ENCODE measurements around the gene DNAH2.
A peak's percentile ranks its signal among the peaks of the same experiment; 100 is the strongest.

Gene DNAH2

GRCh38 chr17:7716901-7717755 is at the start of gene DNAH2:
Gene DNAH2 (plus strand): TSS chr17:7717744. CDS start chr17:7719735, 1,991 bp downstream.
- DNase-seq (ENCODE audit: low read depth in 3 of 3): peak in 1 of 3 experiments; percentile 55

DNA sequence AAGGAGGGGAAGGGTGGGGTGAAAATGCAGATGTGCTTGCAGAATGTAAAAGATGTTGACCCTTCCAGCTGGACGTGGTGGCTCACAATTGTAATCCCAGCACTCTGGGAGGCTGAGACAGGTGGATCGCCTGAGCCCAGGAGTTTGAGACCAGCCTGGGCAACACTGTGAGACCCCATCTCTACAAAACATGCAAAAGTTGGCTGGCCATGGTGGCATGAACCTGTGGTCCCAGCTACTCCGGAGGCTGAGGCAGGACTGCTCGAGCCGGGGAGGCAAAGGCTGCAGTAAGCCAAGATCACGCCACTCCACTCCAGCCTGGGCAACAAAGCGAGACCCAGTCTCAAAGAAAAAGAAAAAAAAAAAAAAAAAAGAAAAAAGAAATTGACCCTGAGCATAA is 49.1 kb upstream of the DNAH2 start:
- DNase-seq (ENCODE audit: low read depth in 3 of 3): no peak

DNA sequence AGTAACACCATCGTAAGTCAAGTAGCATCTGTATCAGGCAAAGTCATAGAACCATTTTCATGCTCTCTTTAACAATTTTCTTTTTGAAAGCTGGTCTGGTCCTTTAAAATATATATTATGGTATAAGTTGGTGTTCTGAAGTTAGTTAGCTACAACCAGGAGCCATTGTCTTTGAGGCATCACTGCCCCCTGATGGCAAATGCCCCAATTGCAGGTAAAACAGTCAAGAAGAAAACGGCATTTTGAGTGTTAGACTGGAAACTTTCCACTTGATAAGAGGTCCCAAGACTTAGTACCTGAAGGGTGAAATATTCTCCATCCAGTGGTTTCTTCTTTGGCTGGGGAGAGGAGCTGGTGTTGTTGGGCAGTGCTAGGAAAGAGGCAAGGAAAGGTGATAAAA is 44.3 kb upstream of the DNAH2 start:
- DNase-seq (ENCODE audit: low read depth in 3 of 3): peak in 1 of 3 experiments; percentile 49

- DNase-seq (ENCODE audit: low read depth in 3 of 3): no peak
Measured at GRCh38 chr17:7674934-7675333, 42.6 kb upstream of the DNAH2 start.

DNA sequence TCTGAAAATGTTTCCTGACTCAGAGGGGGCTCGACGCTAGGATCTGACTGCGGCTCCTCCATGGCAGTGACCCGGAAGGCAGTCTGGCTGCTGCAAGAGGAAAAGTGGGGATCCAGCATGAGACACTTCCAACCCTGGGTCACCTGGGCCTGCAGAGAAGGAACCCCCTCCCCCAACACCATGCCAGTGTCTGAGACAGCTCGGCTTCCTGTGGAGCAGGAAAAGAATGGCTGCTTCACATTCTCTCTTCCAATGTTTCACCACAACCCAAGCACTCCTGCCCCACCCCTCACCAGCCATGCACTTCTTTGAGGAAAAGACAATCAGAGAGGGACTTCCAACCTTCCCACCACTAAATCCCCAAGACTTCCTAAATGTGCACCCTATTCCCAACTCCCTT is 41.0 kb upstream of the DNAH2 start:
- DNase-seq (ENCODE audit: low read depth in 3 of 3): no peak

- DNase-seq (ENCODE audit: low read depth in 3 of 3): no peak
Measured at GRCh38 chr17:7677388-7678067, 40.0 kb upstream of the DNAH2 start.

DNA sequence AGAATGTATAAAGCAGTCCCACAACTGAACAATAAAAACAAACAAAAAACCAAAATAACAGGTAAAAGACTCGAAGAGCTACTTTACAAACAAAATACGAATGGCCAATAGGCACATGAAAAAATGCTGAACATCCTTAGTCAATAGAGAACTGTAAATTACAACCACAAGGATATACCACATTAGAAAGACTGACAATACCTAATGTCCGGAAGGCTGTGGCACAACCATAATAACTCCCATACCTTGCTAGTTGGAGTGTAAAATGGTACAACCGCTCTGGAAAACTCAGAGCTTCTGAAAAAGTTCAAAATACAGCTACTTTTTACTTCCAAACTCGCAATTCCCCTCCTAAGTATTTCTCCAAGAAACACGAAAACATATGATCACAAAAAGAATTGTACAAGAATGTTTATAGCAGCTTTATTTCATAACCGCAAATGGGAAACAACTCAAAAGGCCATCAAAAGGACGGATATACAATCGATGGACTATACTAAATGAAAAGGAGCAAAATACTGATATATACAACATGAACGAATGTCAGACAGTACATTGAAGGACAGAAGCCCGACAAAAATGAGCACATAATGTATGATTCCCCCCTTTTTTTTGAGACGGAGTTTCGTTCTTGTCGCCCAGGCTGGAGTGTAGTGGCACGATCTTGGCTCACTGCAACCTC is 32.6 kb upstream of the DNAH2 start:
- DNase-seq (ENCODE audit: low read depth in 3 of 3): no peak

DNA sequence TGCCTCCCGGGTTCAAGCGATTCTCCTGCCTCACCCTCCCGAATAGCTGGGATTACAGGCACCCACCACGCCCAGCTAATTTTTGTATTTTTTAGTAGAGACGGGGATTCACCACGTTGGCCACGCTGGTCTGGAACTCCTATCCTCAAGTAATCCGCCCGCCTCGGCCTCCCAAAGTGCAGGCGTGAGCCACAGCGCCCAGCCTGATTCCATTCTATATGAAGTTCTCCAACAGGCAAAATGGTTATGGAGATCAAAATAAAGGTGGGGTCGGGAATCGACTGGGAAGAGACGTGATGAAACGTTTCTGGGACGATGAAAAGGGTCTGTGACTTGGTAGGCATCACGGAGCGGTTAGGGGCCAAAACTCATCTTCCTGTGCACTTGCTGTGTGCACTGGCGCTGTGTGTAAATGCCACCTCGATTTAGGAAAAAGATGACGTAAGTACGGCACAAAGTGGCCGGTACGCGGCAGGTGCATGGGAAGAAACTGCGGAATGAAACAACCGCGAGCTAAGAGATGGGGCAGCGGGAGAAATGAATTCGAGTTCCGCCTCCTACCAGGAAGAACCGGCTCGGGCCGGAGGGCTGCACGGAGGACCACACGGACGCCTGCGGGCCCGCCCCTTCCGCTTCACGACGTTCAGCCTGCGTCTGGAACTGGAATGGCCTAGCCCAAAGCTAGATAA is 31.9 kb upstream of the DNAH2 start:
- DNase-seq (ENCODE audit: low read depth in 3 of 3): peak; percentile 77 to 89 (median 81)

- DNase-seq (ENCODE audit: low read depth in 3 of 3): peak; percentile 55 to 76 (median 58)
Measured at GRCh38 chr17:7686222-7687071, 31.1 kb upstream of the DNAH2 start.

- peak; percentile 71 to 83 (median 80) for DNase-seq (ENCODE audit: low read depth in 3 of 3)
Measured at GRCh38 chr17:7687072-7687907, 30.3 kb upstream of the DNAH2 start, which contains the start of gene TP53. Gene TP53 (minus strand): TSS chr17:7687490. CDS start chr17:7676594, 10,896 bp downstream.

DNA sequence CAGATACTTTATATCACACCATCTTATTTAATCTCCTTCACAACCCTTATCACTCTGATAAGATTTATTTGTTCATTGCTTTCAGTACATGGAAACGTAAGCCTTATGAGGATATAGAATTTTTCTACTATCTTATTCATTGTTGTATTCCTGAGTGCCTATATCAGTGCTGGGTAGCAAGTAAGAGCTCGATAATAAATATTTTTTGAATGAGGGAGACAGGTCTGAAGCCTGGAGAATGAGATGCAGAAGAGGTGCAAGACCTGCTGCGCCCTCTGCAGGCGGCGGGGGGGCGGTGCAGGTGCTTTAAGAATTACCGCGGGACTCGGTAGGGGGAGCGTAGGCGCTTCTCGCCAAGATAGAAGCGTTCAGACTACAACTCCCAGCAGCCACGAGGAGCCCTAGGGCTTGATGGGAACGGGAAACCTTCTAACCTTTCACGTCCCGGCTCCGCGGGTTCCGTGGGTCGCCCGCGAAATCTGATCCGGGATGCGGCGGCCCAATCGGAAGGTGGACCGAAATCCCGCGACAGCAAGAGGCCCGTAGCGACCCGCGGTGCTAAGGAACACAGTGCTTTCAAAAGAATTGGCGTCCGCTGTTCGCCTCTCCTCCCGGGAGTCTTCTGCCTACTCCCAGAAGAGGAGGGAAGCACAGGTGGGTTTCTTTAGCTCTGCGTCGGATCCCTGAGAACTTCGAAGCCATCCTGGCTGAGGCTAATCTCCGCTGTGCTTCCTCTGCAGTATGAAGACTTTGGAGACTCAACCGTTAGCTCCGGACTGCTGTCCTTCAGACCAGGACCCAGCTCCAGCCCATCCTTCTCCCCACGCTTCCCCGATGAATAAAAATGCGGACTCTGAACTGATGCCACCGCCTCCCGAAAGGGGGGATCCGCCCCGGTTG is 29.4 kb upstream of the DNAH2 start, which contains the start of gene WRAP53:
WRAP53 (plus strand) TSS at position 570 of the 900 bp plus-strand sequence; CDS start at position 742, 172 bp downstream.
- peak; percentile 89 to 94 (median 94) for DNase-seq (ENCODE audit: low read depth in 3 of 3)

DNA sequence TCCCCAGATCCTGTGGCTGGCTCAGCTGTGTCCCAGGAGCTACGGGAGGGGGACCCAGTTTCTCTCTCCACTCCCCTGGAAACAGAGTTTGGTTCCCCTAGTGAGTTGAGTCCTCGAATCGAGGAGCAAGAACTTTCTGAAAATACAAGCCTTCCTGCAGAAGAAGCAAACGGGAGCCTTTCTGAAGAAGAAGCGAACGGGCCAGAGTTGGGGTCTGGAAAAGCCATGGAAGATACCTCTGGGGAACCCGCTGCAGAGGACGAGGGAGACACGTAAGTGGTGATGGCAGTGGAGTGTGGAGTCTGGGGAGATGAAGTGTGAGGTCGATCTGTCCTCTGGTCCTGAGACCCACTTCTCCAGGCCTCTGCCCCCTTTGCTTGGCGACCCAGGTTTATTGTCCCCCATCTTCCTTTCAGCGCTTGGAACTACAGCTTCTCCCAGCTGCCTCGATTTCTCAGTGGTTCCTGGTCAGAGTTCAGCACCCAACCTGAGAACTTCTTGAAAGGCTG is 28.7 kb upstream of the DNAH2 start:
- DNase-seq (ENCODE audit: low read depth in 3 of 3): no peak

- DNase-seq (ENCODE audit: low read depth in 3 of 3): no peak
Measured at GRCh38 chr17:7695586-7695985, 22.0 kb upstream of the DNAH2 start.

DNA sequence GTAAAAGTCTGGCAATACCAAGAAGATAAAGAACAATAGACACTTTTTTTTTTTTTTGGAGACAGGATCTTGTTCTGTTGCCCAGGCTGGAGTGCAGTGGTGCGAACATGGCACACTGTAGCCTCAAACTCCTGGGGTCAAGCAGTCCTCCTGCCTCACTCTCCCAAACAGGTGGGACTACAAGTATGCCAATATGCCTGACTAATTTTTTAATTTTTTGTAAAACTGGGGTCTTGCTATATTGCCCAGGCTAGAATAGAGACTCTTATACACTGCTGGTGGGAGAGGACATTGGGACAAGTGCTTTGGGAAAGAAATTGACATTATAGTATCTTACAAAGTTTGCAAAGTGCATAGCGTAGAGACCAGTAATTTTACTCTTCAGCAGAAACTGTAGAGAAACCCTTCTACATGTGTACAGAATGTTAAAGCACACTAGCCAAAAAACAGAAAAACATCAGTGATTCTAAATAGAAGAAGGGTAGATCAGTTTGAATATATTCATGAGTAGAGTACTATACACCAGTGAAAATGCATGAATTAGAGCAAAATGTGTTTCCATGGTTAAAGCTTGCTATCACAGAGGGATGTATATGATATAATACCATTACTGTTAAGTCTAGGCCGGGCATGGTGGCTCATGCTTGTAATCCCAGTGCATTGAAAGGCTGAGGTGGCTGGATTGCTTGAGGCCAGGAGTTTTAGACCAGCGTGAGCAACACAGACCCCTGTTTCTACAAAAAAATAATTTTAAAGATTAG is 19.5 kb upstream of the DNAH2 start:
- DNase-seq (ENCODE audit: low read depth in 3 of 3): no peak

DNA sequence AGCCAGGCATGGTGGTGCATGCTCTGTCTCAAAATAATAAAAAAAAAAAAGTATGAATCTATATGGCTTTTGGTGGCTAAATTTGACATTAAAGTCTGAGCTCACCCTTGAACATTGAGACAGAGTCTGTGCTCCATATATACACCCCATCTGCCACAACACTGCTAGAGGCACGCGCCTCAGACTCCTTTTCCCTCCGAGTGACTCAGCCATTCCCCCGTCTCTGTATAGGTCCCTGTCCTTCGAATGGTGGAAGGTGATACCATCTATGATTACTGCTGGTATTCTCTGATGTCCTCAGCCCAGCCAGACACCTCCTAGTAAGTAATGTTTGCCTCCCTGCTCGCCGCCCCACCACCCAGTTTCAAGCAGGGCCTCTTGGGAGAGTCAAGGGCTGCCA is 17.0 kb upstream of the DNAH2 start:
- DNase-seq (ENCODE audit: low read depth in 3 of 3): no peak

DNA sequence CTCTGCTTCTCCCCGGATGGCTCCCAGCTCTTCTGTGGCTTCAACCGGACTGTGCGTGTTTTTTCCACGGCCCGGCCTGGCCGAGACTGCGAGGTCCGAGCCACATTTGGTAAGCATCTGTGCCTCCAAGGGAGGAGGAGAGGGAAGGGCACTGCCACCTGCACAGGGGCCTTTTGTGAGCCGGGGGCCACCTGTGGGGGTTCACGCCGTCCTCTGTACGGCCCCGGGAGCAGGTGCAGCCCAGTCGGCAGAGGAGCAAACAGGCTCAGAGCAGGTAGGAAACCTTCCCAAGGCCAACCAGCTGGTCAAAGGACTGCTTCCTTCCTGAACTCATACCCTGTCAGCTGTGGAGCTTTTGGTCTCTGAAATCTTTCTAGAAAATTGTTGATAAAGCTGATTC is 15.9 kb upstream of the DNAH2 start:
- DNase-seq (ENCODE audit: low read depth in 3 of 3): no peak

GRCh38 chr17:7702776-7703175 is 14.8 kb upstream of the DNAH2 start:
- no peak for DNase-seq (ENCODE audit: low read depth in 3 of 3)
